HepG2 (cell line): ENCODE data around the gene KDELR3. TPM values are rescaled to one million over a fixed set of nuclear protein-coding genes. Genes with fewer than 3 reads are reported as not detected.

Experiments
- ATAC-seq: fragments of 200-7000 bp; cut with Tn5 transposase; 3 replicates; pipeline ENCODE4 v1.9.1; 2020; ENCODE audit warnings: mild to moderate bottlenecking, moderate library complexity
- BruUV-seq: library from RNA; stranded (reverse); fragments of 400-500 nt; replicated peaks from 2 replicates; lab custom pipeline; 2021; lab: Mats Ljungman, UMichigan
- CTCF ChIA-PET: fragments of 300-600 bp; formaldehyde crosslinking; extraction: SDS; loops from one replicate; lab custom pipeline; 2021; ENCODE audit warnings: low total read pairs, inconsistent platforms, low intra/inter-chr PET ratio; lab: Yijun Ruan, JAX
- POLR2A ChIA-PET: fragments of 350-600 bp; sonication (Branson Sonifier 250); formaldehyde crosslinking; loops from one replicate; lab custom pipeline; 2020; ENCODE audit warnings: antibody characterized with exemption, inconsistent platforms; lab: Yijun Ruan, JAX
- DNase-seq: peaks from one replicate; pipeline ENCODE4 v3.0.0-alpha.2; 2015; ENCODE audit warnings: low spot score
- FAIRE-seq: peaks from 3 replicates; lab custom pipeline; 2011; peaks lifted over from hg19 to GRCh38; lab: Jason Lieb, UNC
- H2AFZ ChIP-seq: one replicate; pipeline ENCODE4 v1.6.1; 2011; ENCODE audit warnings: low read length, inconsistent platforms
- H3K27ac ChIP-seq: fragments of 300-600 bp; 3 replicates; pipeline ENCODE4 v1.8.0; 2011; ENCODE audit warnings: mixed run types, mild to moderate bottlenecking, mixed read lengths, low read length, inconsistent platforms; ENCODE audit not compliant: insufficient read depth; ENCODE audit errors: extremely low read length
- H3K27me3 ChIP-seq, 2 experiments: fragments of 200-600 bp in 1 of 2; 2 replicates in 1 of 2; 3 replicates in 1 of 2; pipeline versions ENCODE4 v1.6.0 to v1.8.0; 2011; ENCODE audit warnings: low read length in 2 of 2, mild to moderate bottlenecking in 2 of 2, moderate library complexity in 2 of 2, inconsistent platforms in 1 of 2; ENCODE audit not compliant: insufficient read depth in 2 of 2, control insufficient read depth in 1 of 2
- H3K36me3 ChIP-seq, 2 experiments: fragments of 200-600 bp in 1 of 2; replicated peaks in 1 of 2; 2 replicates in 1 of 2; 3 replicates in 1 of 2; pipeline versions ENCODE4 v1.5.1 to v1.8.0; 2011; ENCODE audit warnings: low read length in 2 of 2, inconsistent platforms in 1 of 2; ENCODE audit not compliant: insufficient read depth in 2 of 2, control insufficient read depth in 1 of 2
- H3K4me1 ChIP-seq: 2 replicates; pipeline ENCODE4 v1.5.1; 2012; ENCODE audit warnings: low read length, inconsistent platforms; ENCODE audit not compliant: insufficient read depth
- H3K4me2 ChIP-seq: 2 replicates; pipeline ENCODE4 v1.6.0; 2011; ENCODE audit warnings: low read depth, low read length, inconsistent platforms
- H3K4me3 ChIP-seq, 3 experiments: fragments of 200-600 bp in 1 of 3; sonication (generic), shearing (Covaris generic) in 1 of 3; replicated peaks in 1 of 3; 2 replicates each; pipeline ENCODE4 v1.5.1; 2011 to 2016; ENCODE audit warnings: low read length in 3 of 3, inconsistent platforms in 2 of 3, low read depth in 2 of 3, mild to moderate bottlenecking in 2 of 3, control low read depth in 1 of 3, mixed read lengths in 1 of 3; ENCODE audit not compliant: insufficient read depth in 1 of 3
- H3K79me2 ChIP-seq: one replicate; pipeline ENCODE4 v1.6.1; 2011; ENCODE audit warnings: low read length, inconsistent platforms; ENCODE audit not compliant: insufficient read depth
- H3K9ac ChIP-seq: 2 replicates; pipeline ENCODE4 v1.6.0; 2011; ENCODE audit warnings: mild to moderate bottlenecking, low read depth, low read length, inconsistent platforms; ENCODE audit not compliant: insufficient read depth
- H3K9me3 ChIP-seq: 2 replicates; pipeline ENCODE4 v1.5.1; 2012; ENCODE audit warnings: mild to moderate bottlenecking, low read length
- H4K20me1 ChIP-seq: 2 replicates; pipeline ENCODE4 v1.6.0; 2011; ENCODE audit warnings: inconsistent platforms, mild to moderate bottlenecking, low read length, moderate library complexity; ENCODE audit not compliant: insufficient read depth
- BRF2 ChIP-seq: sonication (generic); formaldehyde crosslinking; IDR thresholded peaks from 2 replicates; pipeline ENCODE4 v1.8.1; 2022; ENCODE audit warnings: mild to moderate bottlenecking, missing genetic modification reagents
- HOXA9 ChIP-seq: sonication (generic); formaldehyde crosslinking; IDR thresholded peaks from 2 replicates; pipeline ENCODE4 v1.8.1; 2022; ENCODE audit warnings: missing genetic modification reagents, mild to moderate bottlenecking, moderate library complexity, borderline replicate concordance
- NCOA1 ChIP-seq: sonication (generic); formaldehyde crosslinking; IDR thresholded peaks from 2 replicates; pipeline ENCODE4 v1.9.0; 2021; ENCODE audit warnings: missing genetic modification reagents
- PAF1 ChIP-seq: IDR thresholded peaks from 2 replicates; pipeline ENCODE4 v1.6.1; 2016; ENCODE audit warnings: missing genetic modification reagents, missing compliant biosample characterization
- PHF20 ChIP-seq: sonication (generic); formaldehyde crosslinking; IDR thresholded peaks from 2 replicates; pipeline ENCODE4 v1.5.0; 2020; ENCODE audit warnings: mild to moderate bottlenecking, missing genetic modification reagents
- RERE ChIP-seq: IDR thresholded peaks from 2 replicates; pipeline ENCODE4 v1.6.1; 2016; ENCODE audit warnings: low read depth, missing genetic modification reagents, missing compliant biosample characterization
- RFX1 ChIP-seq: fragments of 450-650 bp; IDR thresholded peaks from 2 replicates; pipeline ENCODE4 v1.6.1; 2017
- TCF7L2 ChIP-seq: IDR thresholded peaks from 2 replicates; pipeline ENCODE4 v1.6.1; 2011; ENCODE audit warnings: mild to moderate bottlenecking, low read depth, low read length, moderate library complexity
- ZHX1 ChIP-seq: sonication (generic); formaldehyde crosslinking; IDR thresholded peaks from 2 replicates; pipeline ENCODE4 v1.8.1; 2022; ENCODE audit warnings: low read depth, mild to moderate bottlenecking, missing genetic modification reagents
- ZNF235 ChIP-seq: sonication (generic); formaldehyde crosslinking; IDR thresholded peaks from 2 replicates; pipeline ENCODE4 v1.8.1; 2023; ENCODE audit warnings: mild to moderate bottlenecking, missing genetic modification reagents, borderline replicate concordance
- ZNF562 ChIP-seq: sonication (generic); formaldehyde crosslinking; IDR thresholded peaks from 2 replicates; pipeline ENCODE4 v1.8.0; 2022; ENCODE audit warnings: missing genetic modification reagents, borderline replicate concordance
- ZNF670 ChIP-seq: sonication (generic); formaldehyde crosslinking; IDR thresholded peaks from 2 replicates; pipeline ENCODE4 v1.8.0; 2022; ENCODE audit warnings: mild to moderate bottlenecking, missing genetic modification reagents, borderline replicate concordance
- ZNF704 ChIP-seq: sonication (generic); formaldehyde crosslinking; IDR thresholded peaks from 2 replicates; pipeline ENCODE4 v1.8.1; 2023; ENCODE audit warnings: mild to moderate bottlenecking, inconsistent platforms, moderate library complexity, missing genetic modification reagents, borderline replicate concordance
- WGBS: methylation state at CpG from one replicate; pipeline ENCODE4 v1.1.6; 2017; ENCODE audit warnings: low lambda C conversion rate; 5-methylcytosine and 5-hydroxymethylcytosine counted together
- in situ Hi-C: cut with HindIII; loops from 2 replicates; pipeline ENCODE4 v1.10.0; 2017; ENCODE audit warnings: low pct_unique_long_range_greater_than_20kb; ENCODE audit not compliant: extremely low pct_ligation_motif_present
- intact Hi-C: fragments of 100-400 bp; cut with micrococcal nuclease; formaldehyde crosslinking; loops from one replicate; pipeline ENCODE4 v1.10.0; 2022; ENCODE audit not compliant: unreplicated experiment
- polyA plus RNA-seq, 8 experiments: library from polyadenylated mRNA; depleted of rRNA in 3 of 8; stranded (reverse) in 7 of 8; unstranded in 1 of 8; fragments of >200 nt; fragmentation: Illumina TruSeq in 4 of 8; extraction: Trizol in 4 of 8; gene quantifications; 2 replicates each; pipeline versions ENCODE4 v1.2.1 to v1.2.3, GENCODE V29; 2011 to 2016; ENCODE audit warnings: low read depth in 4 of 8, missing spikeins in 1 of 8, mixed read lengths in 1 of 8; ENCODE audit not compliant: insufficient read depth in 1 of 8
- total RNA-seq, 5 experiments: library from RNA; depleted of rRNA; stranded (reverse); fragments of >200 nt; fragmentation: Illumina TruSeq; extraction: Trizol; gene quantifications; 2 replicates each; pipeline ENCODE4 v1.2.3, GENCODE V29; 2016; ENCODE audit warnings: low read depth in 1 of 5

Gene KDELR3
- total and polyA plus RNA-seq, 2 of the 13 experiments (the other 11 are each of a cell fraction or from before 2014, with no cell fraction given) = 24.2 to 65.7 TPM

GRCh38 chr22:38523029-38523428 is 55.1 kb downstream of the KDELR3 start:
- no peak for DNase-seq
- Histone ChIP-seq H3K79me2 (no peaks in the 10 kb centered on the region), H2AFZ (no peak overlapping the region), H3K4me1 (no peaks in the 10 kb centered on the region), H3K27ac (no peak overlapping the region), H3K9me3 (no peaks in the 10 kb centered on the region), H3K36me3 (no peaks in the 10 kb centered on the region), H3K4me3 (no peak overlapping the region), H3K27me3 (no peaks in the 10 kb centered on the region), H3K9ac (no peak overlapping the region), H3K4me2 (no peak overlapping the region), H4K20me1 (no peaks in the 10 kb centered on the region)
- WGBS = 62% methylated on average over 3 of the region's 3 CpGs
- in situ Hi-C loops = no loop called here
- BruUV-seq = no TSS peak
- FAIRE-seq = no peak
- ATAC-seq = no peak
- ChIA-PET POLR2A (no interaction called here), CTCF (no interaction called here)
- intact Hi-C loops = no loop called here
- TF ChIP-seq ZNF235 (no peak), RERE (no peak), TCF7L2 (no peak), BRF2 (CRISPR knock-in tag) (no peak), NCOA1 (CRISPR knock-in tag) (no peak), RFX1 (no peak), ZHX1 (CRISPR knock-in tag) (no peak), PAF1 (no peak), ZNF562 (CRISPR knock-in tag) (no peak), ZNF670 (no peak), PHF20 (CRISPR knock-in tag) (no peak), ZNF704 (CRISPR knock-in tag) (no peak), HOXA9 (CRISPR knock-in tag) (no peak)
